BLaER1 (cell line): ENCODE results near the gene ABCA5.
A peak's percentile ranks its signal among the peaks of the same experiment; 100 is the strongest.

Experiments
- H3K27ac ChIP-seq: shearing (Covaris generic); formaldehyde crosslinking; 2 replicates; pipeline ENCODE4 v1.8.1; 2022
- H3K27me3 ChIP-seq: shearing (Covaris generic); formaldehyde crosslinking; 2 replicates; pipeline ENCODE4 v1.8.1; 2022
- H3K36me3 ChIP-seq: shearing (Covaris generic); formaldehyde crosslinking; 2 replicates; pipeline ENCODE4 v1.8.1; 2022
- H3K4me1 ChIP-seq: shearing (Covaris generic); formaldehyde crosslinking; 2 replicates; pipeline ENCODE4 v1.8.1; 2022
- H3K4me2 ChIP-seq: shearing (Covaris generic); formaldehyde crosslinking; 2 replicates; pipeline ENCODE4 v1.8.1; 2022
- H3K4me3 ChIP-seq: shearing (Covaris generic); formaldehyde crosslinking; 2 replicates; pipeline ENCODE4 v1.8.1; 2022
- H3K9ac ChIP-seq: shearing (Covaris generic); formaldehyde crosslinking; 2 replicates; pipeline ENCODE4 v1.8.1; 2022
- H3K9me3 ChIP-seq: shearing (Covaris generic); formaldehyde crosslinking; 2 replicates; pipeline ENCODE4 v1.8.1; 2022
- H4K20me1 ChIP-seq: shearing (Covaris generic); formaldehyde crosslinking; 2 replicates; pipeline ENCODE4 v1.8.1; 2022
- Cebpa-rat ChIP-seq: shearing (Covaris generic); IDR thresholded peaks from 2 replicates; pipeline ENCODE4 v1.8.1; 2022

The ABCA5 gene

DNA sequence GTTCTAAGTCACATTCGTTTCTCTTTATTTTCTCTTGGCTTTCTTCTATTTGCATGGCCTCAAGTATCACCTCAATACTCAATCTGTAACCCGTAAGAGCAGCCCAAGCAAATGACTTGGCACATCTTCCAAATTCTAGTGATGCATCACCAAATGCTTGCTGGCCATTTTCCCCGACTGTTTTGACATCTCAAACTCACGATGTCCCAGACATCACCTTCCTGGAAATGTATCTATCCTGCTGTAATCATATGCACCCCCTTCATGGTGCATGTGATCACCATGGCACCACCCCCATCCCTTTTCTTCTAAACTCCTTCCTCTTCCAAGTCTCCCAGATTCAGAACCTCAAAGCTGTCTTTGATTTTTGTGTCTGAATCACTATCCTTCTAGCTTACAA, 24.0 kb upstream of the ABCA5 start:
- no peak overlapping the region for H3K4me3 ChIP-seq
- H3K9ac ChIP-seq: no peak overlapping the region
- peaks cover 5% of the 10 kb centered on the region; the same call in 1 of the 2 replicates for H3K9me3 ChIP-seq
- no peaks in the 10 kb centered on the region for H3K4me1 ChIP-seq
- H3K27ac ChIP-seq: no peak overlapping the region
- H4K20me1 ChIP-seq: no peaks in the 10 kb centered on the region
- no peak overlapping the region for H3K4me2 ChIP-seq
- no peak for TF ChIP-seq Cebpa-rat
- H3K36me3 ChIP-seq: no peaks in the 10 kb centered on the region
- H3K27me3 ChIP-seq: no peaks in the 10 kb centered on the region

DNA sequence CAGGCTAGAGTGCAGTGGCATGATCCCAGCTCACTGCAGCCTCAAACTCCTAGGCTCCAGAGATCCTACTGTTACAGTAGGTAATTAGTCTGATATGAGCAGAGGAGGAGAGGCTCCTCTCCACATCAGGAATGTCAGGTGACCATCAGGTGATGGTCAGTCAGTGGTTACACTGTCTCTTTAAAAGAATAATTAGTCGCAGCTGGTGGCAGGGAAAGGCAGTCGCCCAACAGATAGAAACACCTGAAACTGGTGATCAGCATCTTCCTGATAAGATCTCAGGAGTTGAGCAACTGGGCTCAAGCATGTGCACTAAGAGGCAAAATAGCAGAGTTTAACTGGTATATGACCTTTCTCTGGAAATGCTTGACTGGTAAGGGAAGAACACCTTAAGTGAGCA, 21.5 kb upstream of the ABCA5 start:
- peaks cover 5% of the 10 kb centered on the region; the same call in 1 of the 2 replicates for H3K9me3 ChIP-seq
- no peaks in the 10 kb centered on the region for H3K4me1 ChIP-seq
- no peak overlapping the region for H3K27ac ChIP-seq
- H3K4me2 ChIP-seq: no peak overlapping the region
- no peak overlapping the region for H3K4me3 ChIP-seq
- no peak overlapping the region for H3K9ac ChIP-seq
- H3K36me3 ChIP-seq: no peaks in the 10 kb centered on the region
- TF ChIP-seq Cebpa-rat: no peak
- no peaks in the 10 kb centered on the region for H4K20me1 ChIP-seq
- no peaks in the 10 kb centered on the region for H3K27me3 ChIP-seq

DNA sequence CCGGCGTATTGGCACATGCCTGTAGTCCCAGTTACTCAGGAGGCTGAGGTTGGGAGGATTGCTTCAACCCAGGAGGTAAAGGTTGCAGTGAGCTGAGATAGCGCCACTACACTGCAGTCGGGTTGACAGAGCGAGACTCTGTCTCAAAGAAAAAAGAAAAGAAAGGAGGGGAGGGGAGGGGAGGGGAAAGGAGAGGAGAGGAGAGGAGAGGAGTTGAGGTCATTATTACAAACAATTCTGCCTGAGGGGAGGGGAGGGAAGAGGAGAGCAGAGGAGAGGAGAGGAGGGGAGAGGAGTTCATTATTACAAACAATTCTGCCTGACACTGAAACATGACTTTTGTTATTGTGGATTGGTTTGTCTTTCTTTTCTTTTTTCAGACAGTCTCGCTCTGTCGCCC, 19.8 kb upstream of the ABCA5 start:
- Histone ChIP-seq H3K4me1 (peaks cover 11% of the 10 kb centered on the region), H3K36me3 (no peaks in the 10 kb centered on the region), H3K4me3 (no peak overlapping the region), H3K27me3 (no peaks in the 10 kb centered on the region), H3K4me2 (no peak overlapping the region), H4K20me1 (no peaks in the 10 kb centered on the region), H3K27ac (no peak overlapping the region), H3K9me3 (peaks cover 5% of the 10 kb centered on the region; the same call in 1 of the 2 replicates), H3K9ac (no peak overlapping the region)
- no peak for TF ChIP-seq Cebpa-rat

DNA sequence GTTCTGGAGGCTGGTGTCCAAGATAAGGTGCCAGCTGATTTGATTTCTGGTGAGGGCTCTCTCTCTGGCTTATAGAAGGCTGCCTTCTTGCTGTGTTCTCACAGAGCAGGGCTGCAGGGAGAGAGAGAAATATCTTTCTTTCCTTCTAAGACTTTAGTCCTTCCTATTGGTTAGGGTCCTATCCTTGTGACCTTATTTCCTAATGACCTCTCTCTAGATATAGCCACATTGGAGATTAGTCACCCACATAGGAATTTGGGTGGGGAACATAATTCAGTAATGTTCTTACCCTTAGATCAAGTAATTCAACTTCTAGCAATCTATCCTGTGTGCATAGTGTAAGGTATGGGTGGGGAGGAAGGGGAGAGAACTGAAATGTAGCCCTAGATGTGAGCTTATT, 18.0 kb upstream of the ABCA5 start:
- no peaks in the 10 kb centered on the region for H3K27me3 ChIP-seq
- H3K4me1 ChIP-seq: peaks cover 11% of the 10 kb centered on the region
- H3K27ac ChIP-seq: no peak overlapping the region
- no peaks in the 10 kb centered on the region for H3K36me3 ChIP-seq
- no peak overlapping the region for H3K9ac ChIP-seq
- no peak for TF ChIP-seq Cebpa-rat
- no peaks in the 10 kb centered on the region for H4K20me1 ChIP-seq
- H3K9me3 ChIP-seq: peaks cover 5% of the 10 kb centered on the region; the same call in 1 of the 2 replicates
- H3K4me3 ChIP-seq: no peak overlapping the region
- H3K4me2 ChIP-seq: no peak overlapping the region

DNA sequence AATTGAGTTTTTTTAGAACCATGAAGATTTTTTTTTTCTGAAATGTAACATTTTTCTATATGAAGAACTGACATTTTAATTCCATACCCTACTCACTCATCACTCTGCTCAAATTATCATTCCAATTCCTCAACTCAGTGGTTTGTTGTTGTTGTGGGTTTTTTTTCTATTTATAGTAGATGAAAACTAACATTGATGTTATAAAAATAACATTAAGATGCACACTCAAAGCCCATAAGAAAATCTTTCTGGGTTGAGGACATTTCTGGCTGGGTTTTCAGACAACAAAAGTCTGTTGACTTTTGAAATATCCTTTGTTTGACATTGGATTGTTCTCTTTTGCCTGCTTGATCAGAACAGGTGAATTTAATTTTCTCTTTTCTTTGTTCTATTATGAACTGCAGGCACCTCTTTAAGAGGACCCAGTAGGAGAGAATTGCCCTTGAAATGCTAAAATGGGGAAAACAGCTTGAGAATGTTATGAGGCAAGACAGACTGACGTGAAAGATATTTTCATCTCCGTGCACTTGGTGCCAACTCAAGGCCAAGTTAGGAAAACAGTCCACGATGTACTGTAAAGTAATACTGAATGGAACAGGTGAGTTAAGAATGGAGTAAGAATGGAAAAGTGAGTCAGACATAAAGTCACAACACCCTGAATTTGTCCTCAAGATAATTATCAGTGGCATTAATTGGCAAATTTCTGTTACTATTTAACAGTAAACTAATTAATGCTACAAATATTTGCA, 16.1 kb upstream of the ABCA5 start:
- H3K27ac ChIP-seq: no peak overlapping the region
- H3K27me3 ChIP-seq: no peaks in the 10 kb centered on the region
- peak overlapping the region; percentile 24 for H3K4me2 ChIP-seq
- H3K36me3 ChIP-seq: no peaks in the 10 kb centered on the region
- no peaks in the 10 kb centered on the region for H3K9me3 ChIP-seq
- no peak overlapping the region for H3K9ac ChIP-seq
- H3K4me3 ChIP-seq: no peak overlapping the region
- no peak for TF ChIP-seq Cebpa-rat
- no peaks in the 10 kb centered on the region for H4K20me1 ChIP-seq
- H3K4me1 ChIP-seq: peaks cover 11% of the 10 kb centered on the region

DNA sequence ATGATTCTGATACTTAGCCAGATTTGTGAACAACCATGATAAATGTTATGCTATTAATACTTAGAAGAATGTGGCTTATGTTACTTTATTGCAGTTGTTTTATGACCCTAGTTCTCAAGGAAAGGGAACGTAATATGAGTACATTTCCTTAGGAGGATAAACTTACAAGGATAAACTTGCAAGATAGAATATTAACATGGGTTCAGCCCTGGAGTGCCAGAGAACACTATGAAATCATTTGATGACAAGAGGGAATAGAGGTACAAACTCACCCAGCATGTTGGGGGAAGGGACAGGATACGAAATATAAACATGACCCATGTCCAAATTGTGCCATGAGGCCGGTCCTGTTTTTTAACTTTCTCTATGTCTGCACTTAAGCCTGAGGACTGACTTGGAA, 13.0 kb upstream of the ABCA5 start:
- no peak for TF ChIP-seq Cebpa-rat
- H3K27me3 ChIP-seq: no peaks in the 10 kb centered on the region
- H3K27ac ChIP-seq: no peak overlapping the region
- peaks cover 11% of the 10 kb centered on the region for H3K4me1 ChIP-seq
- H3K36me3 ChIP-seq: no peaks in the 10 kb centered on the region
- no peak overlapping the region for H3K4me3 ChIP-seq
- no peak overlapping the region for H3K9ac ChIP-seq
- H3K4me2 ChIP-seq: no peak overlapping the region
- no peaks in the 10 kb centered on the region for H4K20me1 ChIP-seq
- 0 out of 2 replicates have a peak, but pooled peaks cover 5% of the 10 kb centered on the region for H3K9me3 ChIP-seq

DNA sequence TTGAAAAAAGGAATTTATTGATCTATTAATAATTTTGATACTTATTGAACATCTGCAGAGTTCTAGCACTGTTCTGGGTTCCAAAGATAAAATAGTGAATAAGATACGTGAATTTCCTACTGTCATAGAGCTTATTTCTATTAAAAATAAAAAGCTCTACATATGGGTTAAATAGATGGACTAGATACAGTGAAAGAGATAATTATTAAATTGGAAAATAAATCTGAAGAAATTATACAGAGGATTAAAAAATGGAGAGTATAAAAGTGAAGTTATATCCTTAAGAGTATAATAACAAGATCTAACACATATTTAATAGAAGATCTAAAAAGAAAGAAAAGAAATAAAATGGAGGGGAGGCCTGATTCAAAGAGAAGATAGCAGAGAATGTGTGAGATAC, 10.1 kb upstream of the ABCA5 start:
- Histone ChIP-seq H4K20me1 (no peaks in the 10 kb centered on the region), H3K27me3 (no peaks in the 10 kb centered on the region), H3K4me3 (no peak overlapping the region), H3K27ac (no peak overlapping the region), H3K36me3 (no peaks in the 10 kb centered on the region), H3K9ac (no peak overlapping the region), H3K4me2 (no peak overlapping the region), H3K4me1 (no peaks in the 10 kb centered on the region), H3K9me3 (0 out of 2 replicates have a peak, but pooled peaks cover 5% of the 10 kb centered on the region)
- TF ChIP-seq Cebpa-rat: no peak

DNA sequence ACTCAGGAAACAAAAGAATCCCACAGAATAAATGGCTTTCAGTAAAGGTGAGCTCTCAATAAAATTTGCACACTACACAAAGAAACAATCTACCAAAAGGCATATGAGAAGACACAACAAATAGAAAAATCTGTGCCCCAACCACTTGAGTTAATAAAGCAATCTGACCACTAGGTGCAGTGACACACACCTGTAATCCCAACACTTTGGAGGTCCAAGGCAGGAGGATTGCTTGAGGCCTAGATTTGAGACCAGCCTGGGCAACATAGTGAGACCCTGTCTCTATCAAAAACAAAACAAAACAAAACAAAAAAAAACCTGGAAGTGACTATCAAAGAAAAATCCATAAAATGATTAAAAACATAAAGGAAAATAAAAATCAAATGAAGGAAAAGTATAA, 9.6 kb upstream of the ABCA5 start:
- Histone ChIP-seq H3K9me3 (0 out of 2 replicates have a peak, but pooled peaks cover 5% of the 10 kb centered on the region), H3K4me1 (no peaks in the 10 kb centered on the region), H3K27ac (no peak overlapping the region), H3K9ac (no peak overlapping the region), H3K36me3 (no peaks in the 10 kb centered on the region), H3K4me3 (no peak overlapping the region), H3K4me2 (no peak overlapping the region), H4K20me1 (no peaks in the 10 kb centered on the region), H3K27me3 (no peaks in the 10 kb centered on the region)
- no peak for TF ChIP-seq Cebpa-rat

DNA sequence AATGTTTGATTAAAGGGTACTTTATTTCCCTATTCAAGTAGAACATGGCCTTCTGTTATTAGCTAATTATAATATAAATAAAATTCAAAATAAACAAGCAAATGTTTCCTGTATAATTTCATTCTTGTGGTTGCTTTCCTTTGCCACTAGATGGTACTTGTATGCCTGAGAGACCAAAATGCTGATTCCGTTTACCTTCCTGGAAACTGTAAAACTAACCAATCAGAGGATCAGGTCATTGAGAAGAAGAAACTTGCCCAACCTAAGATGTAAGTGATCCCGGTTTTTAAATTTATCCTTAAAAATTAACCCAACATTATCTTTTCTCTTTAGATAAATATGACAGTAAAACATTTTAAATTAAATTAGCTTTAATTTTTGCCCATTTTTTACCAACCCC, 8.1 kb upstream of the ABCA5 start:
- Histone ChIP-seq H4K20me1 (no peaks in the 10 kb centered on the region), H3K9ac (no peak overlapping the region), H3K9me3 (0 out of 2 replicates have a peak, but pooled peaks cover 5% of the 10 kb centered on the region), H3K27ac (no peak overlapping the region), H3K4me2 (no peak overlapping the region), H3K4me3 (no peak overlapping the region), H3K27me3 (no peaks in the 10 kb centered on the region), H3K36me3 (no peaks in the 10 kb centered on the region), H3K4me1 (no peaks in the 10 kb centered on the region)
- TF ChIP-seq Cebpa-rat: no peak

DNA sequence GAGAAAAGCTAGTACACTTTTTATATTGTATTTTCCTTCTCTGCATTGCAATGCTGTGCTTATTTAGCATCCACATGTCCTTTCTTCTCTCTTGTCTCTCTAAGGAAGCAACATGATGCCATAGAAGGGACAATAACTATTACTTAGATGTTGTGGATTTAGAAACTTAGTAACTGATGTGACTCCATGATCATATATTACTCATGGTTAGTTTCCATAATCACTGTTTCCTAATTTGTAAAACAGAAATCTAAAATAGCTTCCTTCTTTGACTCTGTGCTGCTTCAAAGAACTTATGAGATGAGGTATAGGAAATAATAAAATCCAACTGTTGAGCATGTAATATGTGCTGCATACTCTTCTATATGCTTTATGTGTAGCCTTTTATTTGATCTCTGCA, 6.6 kb upstream of the ABCA5 start:
- Histone ChIP-seq H3K4me2 (no peak overlapping the region), H4K20me1 (no peaks in the 10 kb centered on the region), H3K4me3 (no peak overlapping the region), H3K27ac (no peak overlapping the region), H3K9ac (no peak overlapping the region), H3K36me3 (no peaks in the 10 kb centered on the region), H3K9me3 (0 out of 2 replicates have a peak, but pooled peaks cover 5% of the 10 kb centered on the region), H3K4me1 (no peaks in the 10 kb centered on the region), H3K27me3 (no peaks in the 10 kb centered on the region)
- TF ChIP-seq Cebpa-rat: no peak
